Activated naive CD8-positive, alpha-beta T cell treated with anti-CD3 and anti-CD28 coated beads, Interleukin-2, amount 50 U/mL, for 16 hours (primary cell): ENCODE data around the gene SMIM41.
"Not testable (repeated sequence)": the region's sequence is repeated elsewhere in the genome, so short reads cannot be mapped to it uniquely, and the experiment has no call there.

Experiments
- DNase-seq: peaks from one replicate; pipeline ENCODE4 v3.0.0-alpha.2; 2020; ENCODE audit warnings: low read depth, low spot score

Gene SMIM41

DNA sequence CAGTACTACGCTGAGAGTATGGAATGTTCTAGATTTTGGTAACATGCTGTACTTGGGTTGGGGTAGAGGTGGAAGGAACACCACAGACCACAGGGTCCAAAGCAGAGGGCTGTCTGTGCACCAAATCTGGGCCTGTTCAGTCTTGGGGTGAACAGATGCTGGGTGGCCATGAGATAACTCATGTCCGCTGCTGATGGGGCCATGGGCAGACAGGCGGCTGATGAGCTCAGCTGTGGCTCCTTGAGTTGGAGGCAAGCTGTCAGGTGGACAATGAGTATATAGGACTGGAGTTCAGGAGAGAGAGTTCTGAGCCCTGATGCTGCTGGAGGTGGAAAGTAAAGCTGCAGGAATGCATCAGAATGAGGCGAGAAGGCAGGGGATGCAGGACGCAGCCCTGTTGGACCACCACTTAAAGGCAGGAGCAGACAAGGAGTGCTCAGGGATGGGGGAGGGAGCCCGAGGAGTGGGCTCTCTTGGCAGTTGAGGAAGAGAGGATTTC is 6.2 kb downstream of the SMIM41 start:
- no peak for DNase-seq

DNA sequence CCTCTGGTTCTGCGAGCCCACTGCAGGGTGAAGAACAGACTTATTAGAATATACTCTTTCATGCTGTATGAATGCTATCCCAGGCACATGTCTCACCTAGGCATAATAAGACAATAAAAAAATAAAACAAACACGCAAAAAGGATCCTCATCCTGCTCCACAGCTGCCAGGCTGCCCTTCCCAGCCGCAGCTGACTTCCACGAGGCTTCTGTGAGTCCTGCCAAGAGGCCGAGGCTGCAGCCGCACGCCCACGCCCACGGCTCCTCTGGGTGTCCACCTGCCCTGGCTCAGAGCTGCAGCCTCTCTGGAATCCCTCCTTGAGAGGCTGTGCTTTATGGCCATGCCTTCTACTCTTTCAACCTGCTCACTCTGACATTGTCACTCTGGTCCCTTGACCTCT is 6.9 kb downstream of the SMIM41 start:
- DNase-seq = no peak

DNA sequence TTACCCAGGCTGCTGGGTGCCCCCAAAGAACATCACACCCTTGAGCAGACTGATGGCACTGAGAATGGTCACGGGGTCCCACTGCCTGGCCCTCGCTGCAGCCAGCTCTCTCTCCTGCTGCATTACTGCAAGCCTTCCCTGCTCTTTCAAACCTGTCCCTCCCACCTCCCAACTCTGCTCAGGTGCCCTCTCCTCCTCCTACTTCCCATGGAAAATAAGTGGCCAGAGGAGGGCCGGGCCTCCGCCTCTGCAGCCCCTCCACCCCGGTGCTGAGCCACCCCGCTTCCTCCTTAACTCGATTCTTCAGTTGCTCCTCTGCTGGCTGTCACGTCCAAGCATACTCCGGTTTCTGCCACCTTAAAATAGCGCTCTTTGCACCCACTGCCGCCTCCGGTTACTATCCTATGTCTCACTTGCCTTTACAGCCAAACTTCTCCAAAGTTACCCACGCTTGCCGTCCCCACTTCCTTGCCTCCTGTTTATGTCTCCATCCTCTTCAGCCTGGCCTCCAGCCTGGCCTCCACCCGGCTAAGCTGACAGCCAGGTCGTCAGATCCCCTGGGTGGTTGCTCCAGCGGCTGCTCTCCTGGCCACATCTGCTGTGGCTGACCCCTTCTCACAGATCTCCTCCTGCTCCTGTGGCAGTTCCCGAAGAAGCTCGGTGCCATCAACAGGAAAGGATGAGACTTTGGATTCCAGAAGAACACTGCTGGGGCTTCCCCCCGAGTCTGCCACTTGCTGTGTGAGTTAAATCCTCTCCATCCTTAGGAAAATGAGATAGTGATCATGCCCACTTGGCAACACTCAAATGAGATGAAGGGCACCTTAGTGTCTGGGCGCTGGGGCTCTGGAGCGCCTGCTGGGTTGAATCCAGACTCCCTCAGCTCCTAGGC is 7.7 kb downstream of the SMIM41 start:
- no peak for DNase-seq

- no peak for DNase-seq
Measured at GRCh38 chr12:52087961-52088820, 8.7 kb downstream of the SMIM41 start.

GRCh38 chr12:52089491-52089890 is 10.0 kb downstream of the SMIM41 start:
- no peak for DNase-seq

DNA sequence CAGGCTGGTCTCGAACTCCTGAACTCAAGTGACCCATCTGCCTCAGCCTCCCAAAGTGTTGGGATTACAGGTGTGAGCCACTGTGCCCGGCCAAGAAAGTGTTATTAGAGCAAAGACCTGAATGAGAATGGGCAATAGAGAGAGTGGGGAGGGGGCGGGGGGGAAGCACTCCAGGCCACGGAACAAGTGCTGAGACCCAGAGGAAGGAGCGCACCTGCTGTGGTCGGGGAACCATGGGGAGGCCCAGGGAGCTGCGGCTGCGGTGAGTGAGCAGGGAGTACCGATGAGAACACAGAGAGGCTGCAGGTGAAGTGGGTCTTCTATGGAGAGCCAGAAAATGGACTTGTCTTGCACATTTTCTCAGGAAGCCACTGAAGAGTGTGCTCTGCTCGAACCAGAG is 10.8 kb downstream of the SMIM41 start:
- no peak for DNase-seq

DNA sequence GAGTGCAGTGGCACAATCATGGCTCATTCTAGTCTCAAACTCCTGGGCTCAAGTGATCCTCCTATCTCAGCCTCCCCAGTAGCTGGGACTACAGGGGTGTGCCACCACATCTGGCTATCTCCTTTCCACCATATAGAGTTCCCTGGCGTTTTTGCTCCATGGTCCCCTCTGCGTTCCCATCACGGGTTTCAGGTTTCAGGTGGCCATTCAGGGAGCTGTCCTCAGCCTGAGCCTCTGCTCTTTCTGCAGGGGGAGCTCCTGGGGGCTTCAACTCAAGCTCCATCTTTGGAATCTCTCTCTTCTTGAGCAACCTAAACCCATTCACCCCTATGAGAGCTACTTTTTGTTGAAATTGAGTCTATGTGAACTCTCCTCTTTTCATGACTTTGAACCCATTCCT is 11.6 kb downstream of the SMIM41 start:
- no peak for DNase-seq

DNA sequence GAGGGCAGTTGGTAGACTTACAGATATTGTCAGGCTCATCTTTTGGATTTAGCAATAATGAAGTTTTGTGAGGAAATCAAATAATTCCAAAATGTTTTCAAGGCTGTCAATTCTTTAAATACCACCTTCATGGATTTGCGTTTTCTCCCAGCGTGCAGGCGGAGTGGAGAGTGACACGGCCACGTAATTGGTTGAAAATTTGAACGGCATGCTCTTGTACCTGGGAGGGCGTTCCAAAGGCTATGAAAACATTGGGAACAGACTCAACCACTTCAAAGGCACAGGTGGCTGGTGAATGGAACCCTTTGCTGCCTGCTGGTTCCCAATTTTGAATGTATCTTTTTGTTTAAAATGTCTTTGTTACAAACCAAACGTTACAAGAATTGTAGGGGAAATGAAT is 12.4 kb downstream of the SMIM41 start:
- no peak for DNase-seq

GRCh38 chr12:52093346-52093745 is 13.8 kb downstream of the SMIM41 start:
- no peak for DNase-seq

- DNase-seq = no peak
Measured at GRCh38 chr12:52096332-52097044, 17.0 kb downstream of the SMIM41 start.

DNA sequence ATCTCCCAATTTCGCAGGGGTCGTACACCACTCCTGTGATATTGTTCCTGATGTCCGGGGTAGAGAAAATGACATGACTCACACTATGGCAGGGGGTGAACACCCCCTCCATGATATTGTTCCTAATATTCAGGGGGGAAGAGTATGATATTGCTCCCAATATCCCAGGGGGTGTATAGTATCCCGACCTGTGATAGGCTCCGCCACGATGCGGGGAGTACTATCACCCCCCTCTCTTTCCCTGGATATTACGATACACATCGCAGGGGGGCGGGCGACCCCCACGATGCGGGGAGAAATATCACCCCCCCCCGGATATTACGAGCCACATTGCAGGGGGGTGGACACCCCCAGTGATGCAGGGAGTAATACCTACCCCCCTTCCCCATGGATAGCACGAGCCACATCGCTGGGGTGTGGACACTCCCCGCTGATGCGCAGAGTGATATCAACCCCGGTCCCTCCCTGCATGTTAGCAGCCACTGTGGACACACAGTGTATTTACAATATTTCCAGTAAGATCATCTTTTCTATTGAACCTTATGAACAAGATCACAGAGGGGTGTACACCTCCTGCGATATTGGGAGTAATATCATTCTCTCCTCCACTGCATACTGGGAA is 17.7 kb downstream of the SMIM41 start:
- DNase-seq = no peak

- not testable (repeated sequence) for DNase-seq
Measured at GRCh38 chr12:52104431-52105089, 25.1 kb downstream of the SMIM41 start.

GRCh38 chr12:52116222-52117125 is 37.0 kb downstream of the SMIM41 start:
- DNase-seq = peak; percentile 11

GRCh38 chr12:52117806-52118475 is 38.4 kb downstream of the SMIM41 start:
- DNase-seq = not testable (repeated sequence)

DNA sequence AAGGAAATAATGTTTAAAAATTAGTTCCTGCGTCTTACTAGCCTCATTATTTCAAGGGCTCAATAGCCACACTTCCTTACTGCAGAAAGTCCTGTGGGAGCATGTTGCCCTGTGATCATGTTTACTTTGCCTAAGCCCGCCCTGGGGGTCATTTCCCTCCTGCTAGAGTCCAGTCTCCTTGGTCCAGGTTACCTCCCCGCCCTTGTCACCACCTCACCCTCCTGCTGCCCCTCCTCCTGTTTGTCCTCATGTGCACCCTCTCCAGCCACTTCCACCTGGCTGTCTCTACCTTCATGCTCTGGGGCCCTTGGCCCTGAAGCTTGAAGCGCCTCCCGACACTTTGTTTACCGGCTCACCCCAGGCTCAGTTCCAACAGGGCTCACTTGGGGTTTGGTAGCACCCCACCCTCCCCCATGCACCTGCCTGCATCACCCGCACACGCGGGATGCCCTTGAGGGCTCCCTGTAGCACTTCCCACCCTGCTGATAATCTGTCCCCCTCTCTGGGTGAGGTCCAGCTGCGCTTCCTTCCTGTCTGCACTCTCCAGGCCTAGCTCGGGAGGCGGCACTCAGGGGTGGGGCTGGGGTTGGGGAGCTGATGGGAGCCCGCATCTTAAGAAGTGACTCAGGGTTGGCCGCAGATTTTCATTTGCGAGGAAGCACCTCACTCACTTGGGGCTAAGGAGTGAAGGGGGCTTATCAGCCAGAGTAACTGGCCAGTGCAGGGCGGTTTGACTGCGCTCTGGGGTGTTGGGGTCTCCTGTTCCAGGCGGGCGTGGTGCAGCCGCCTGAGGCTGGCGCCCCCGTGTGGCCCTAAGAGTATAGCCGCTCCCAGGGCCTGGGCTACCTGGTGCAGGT is 40.1 kb downstream of the SMIM41 start:
- no peak for DNase-seq

- no peak for DNase-seq
Measured at GRCh38 chr12:52120951-52121823, 41.7 kb downstream of the SMIM41 start.

GRCh38 chr12:52121824-52122539 is 42.5 kb downstream of the SMIM41 start:
- no peak for DNase-seq
